HG02884 (cell line): ENCODE results near the gene LONRF2.

Experiments used
- ATAC-seq: cut with Tn5 transposase; IDR thresholded peaks from one replicate; pipeline ENCODE4 v1.9.1; 2021; ENCODE audit warnings: mild to moderate bottlenecking, moderate library complexity; ENCODE audit not compliant: unreplicated experiment

Gene LONRF2

GRCh38 chr2:100301881-100302584 lies 20.3 kb downstream of the LONRF2 start:
- no peak for ATAC-seq

GRCh38 chr2:100299548-100299947 lies 22.8 kb downstream of the LONRF2 start:
- ATAC-seq, result no peak

- ATAC-seq, result no peak
These were observed 24.8 kb downstream of the LONRF2 start for GRCh38 chr2:100297511-100297910.

- no peak for ATAC-seq
These were observed 28.2 kb downstream of the LONRF2 start for GRCh38 chr2:100294162-100294497.

- no peak for ATAC-seq
These were observed 28.8 kb downstream of the LONRF2 start for GRCh38 chr2:100293341-100294161.

GRCh38 chr2:100292022-100292580 lies 30.2 kb downstream of the LONRF2 start:
- no peak for ATAC-seq

GRCh38 chr2:100291152-100291970 lies 30.9 kb downstream of the LONRF2 start:
- ATAC-seq, result no peak

GRCh38 chr2:100290718-100291151 lies 31.6 kb downstream of the LONRF2 start:
- no peak for ATAC-seq

GRCh38 chr2:100289020-100289419 lies 33.3 kb downstream of the LONRF2 start:
- ATAC-seq, result no peak

GRCh38 chr2:100286318-100286717 lies 36.0 kb downstream of the LONRF2 start:
- ATAC-seq, result no peak

- no peak for ATAC-seq
These were observed 36.6 kb downstream of the LONRF2 start for GRCh38 chr2:100285691-100286090.

- ATAC-seq, result no peak
These were observed 37.3 kb downstream of the LONRF2 start for GRCh38 chr2:100285011-100285410.

GRCh38 chr2:100283724-100284501 lies 38.4 kb downstream of the LONRF2 start:
- ATAC-seq, result no peak

GRCh38 chr2:100281521-100282438 lies 40.5 kb downstream of the LONRF2 start:
- no peak for ATAC-seq

GRCh38 chr2:100279586-100280534 lies 42.4 kb downstream of the LONRF2 start:
- ATAC-seq, result no peak

GRCh38 chr2:100278986-100279385 lies 43.3 kb downstream of the LONRF2 start:
- no peak for ATAC-seq

- no peak for ATAC-seq
These were observed 43.8 kb downstream of the LONRF2 start for GRCh38 chr2:100278501-100278900.

GRCh38 chr2:100277540-100278207 lies 44.6 kb downstream of the LONRF2 start:
- ATAC-seq, result no peak
